Measurements from ENCODE around the gene GPR152. TPM values are rescaled to one million over a fixed set of nuclear protein-coding genes. Genes with fewer than 3 reads are reported as not detected.
A peak's percentile ranks its signal among the peaks of the same experiment; 100 is the strongest.
"Not testable (repeated sequence)": the region's sequence is repeated elsewhere in the genome, so short reads cannot be mapped to it uniquely, and the experiment has no call there.

GPR152 gene
- polyA plus RNA-seq, 3 donors from 2014 or later, result 0.23 to 2.5 TPM; not detected in 1

GRCh38 chr11:67465530-67465929 is 13.0 kb upstream of the GPR152 start:
- not testable (repeated sequence) for DNase-seq; H3K27me3 Mint-ChIP-seq (ENCODE audit: low read depth in 3 of 3); H3K36me3 Mint-ChIP-seq; H3K9me3 Mint-ChIP-seq
- Mint-ChIP-seq H3K27ac (peak overlapping the region; percentile 76 to 93 (median 90)), H3K4me3 (peak overlapping the region; percentile 77 to 88 (median 82)), H3K4me1 (peaks cover 25 to 31% of the 10 kb centered on the region in 2 donors)

DNA sequence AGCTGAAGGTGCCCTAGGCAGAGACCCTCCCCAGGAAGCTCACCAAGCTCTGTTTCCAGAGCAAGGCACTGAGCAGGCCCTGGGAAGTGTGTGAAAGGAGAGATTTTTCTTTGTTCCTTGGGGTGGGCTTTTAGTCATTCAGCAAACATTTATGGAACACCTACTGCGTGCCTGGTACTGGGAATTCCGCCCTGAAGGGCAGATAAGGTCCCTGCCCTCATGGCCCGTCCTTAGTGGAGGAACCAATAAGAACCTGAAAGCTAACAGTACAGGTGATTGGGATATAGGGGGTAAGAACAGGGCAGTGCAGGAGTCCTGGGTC is 12.6 kb upstream of the GPR152 start:
- no peaks in the 10 kb centered on the region for H3K36me3 Mint-ChIP-seq
- peaks cover 0 to 9% (median 0%) of the 10 kb centered on the region in 3 donors for H3K27me3 Mint-ChIP-seq (ENCODE audit: low read depth in 3 of 3)
- H3K4me1 Mint-ChIP-seq, result peaks cover 25 to 31% of the 10 kb centered on the region in 2 donors
- DNase-seq, result no peak
- H3K9me3 Mint-ChIP-seq, result no peaks in the 10 kb centered on the region
- peak overlapping the region; percentile 77 to 88 (median 82) for H3K4me3 Mint-ChIP-seq
- H3K27ac Mint-ChIP-seq, result peak overlapping the region; percentile 76 to 93 (median 90)

- Mint-ChIP-seq H3K36me3 (peaks cover 0 to 3% (median 0%) of the 10 kb centered on the region in 3 donors), H3K4me1 (peaks cover 24 to 31% of the 10 kb centered on the region in 2 donors), H3K9me3 (no peaks in the 10 kb centered on the region), H3K27ac (peak overlapping the region; percentile 76 to 92 (median 86)), H3K4me3 (peak overlapping the region; percentile 77 to 88 (median 82)), H3K27me3 (ENCODE audit: low read depth in 3 of 3) (peaks cover 0 to 9% (median 0%) of the 10 kb centered on the region in 3 donors)
- DNase-seq, result peak; percentile 92 to 95 (median 94)
Observed at GRCh38 chr11:67464411-67465188, 12.1 kb upstream of the GPR152 start.

- no peak for DNase-seq
- peak overlapping the region; percentile 76 to 92 (median 85) for H3K27ac Mint-ChIP-seq
- H3K4me1 Mint-ChIP-seq, result peaks cover 19 to 28% of the 10 kb centered on the region in 2 donors
- no peaks in the 10 kb centered on the region for H3K9me3 Mint-ChIP-seq
- peaks cover 0 to 3% (median 0%) of the 10 kb centered on the region in 3 donors for H3K36me3 Mint-ChIP-seq
- H3K4me3 Mint-ChIP-seq, result peak overlapping the region; percentile 77 to 88 (median 82)
- H3K27me3 Mint-ChIP-seq (ENCODE audit: low read depth in 3 of 3), result peaks cover 0 to 9% (median 0%) of the 10 kb centered on the region in 3 donors
Observed at GRCh38 chr11:67463680-67464410, 11.3 kb upstream of the GPR152 start.

- Mint-ChIP-seq H3K36me3 (peaks cover 0 to 3% (median 0%) of the 10 kb centered on the region in 3 donors), H3K27me3 (ENCODE audit: low read depth in 3 of 3) (peaks cover 0 to 10% (median 0%) of the 10 kb centered on the region in 3 donors), H3K4me3 (peak overlapping the region in 1 of 5 donors; percentile 6), H3K27ac (peak overlapping the region in 2 of 6 donors; percentile 49 to 57), H3K4me1 (peaks cover 15 to 24% of the 10 kb centered on the region in 2 donors), H3K9me3 (no peaks in the 10 kb centered on the region)
- DNase-seq, result no peak
Observed at GRCh38 chr11:67463186-67463585, 10.7 kb upstream of the GPR152 start.

- Mint-ChIP-seq H3K9me3 (no peaks in the 10 kb centered on the region), H3K4me3 (no peak overlapping the region), H3K36me3 (peaks cover 0 to 3% (median 0%) of the 10 kb centered on the region in 3 donors), H3K27me3 (ENCODE audit: low read depth in 3 of 3) (peaks cover 0 to 3% (median 2%) of the 10 kb centered on the region in 3 donors), H3K27ac (no peak overlapping the region), H3K4me1 (peaks cover 0 to 2% of the 10 kb centered on the region in 2 donors)
- DNase-seq, result no peak
Observed at GRCh38 chr11:67458266-67458665, 5.7 kb upstream of the GPR152 start.

GRCh38 chr11:67457453-67457852 is 4.9 kb upstream of the GPR152 start:
- no peaks in the 10 kb centered on the region for H3K4me1 Mint-ChIP-seq
- H3K36me3 Mint-ChIP-seq, result peaks cover 0 to 3% (median 0%) of the 10 kb centered on the region in 3 donors
- H3K9me3 Mint-ChIP-seq, result no peaks in the 10 kb centered on the region
- peaks cover 0 to 5% (median 3%) of the 10 kb centered on the region in 3 donors for H3K27me3 Mint-ChIP-seq (ENCODE audit: low read depth in 3 of 3)
- H3K4me3 Mint-ChIP-seq, result no peak overlapping the region
- no peak overlapping the region for H3K27ac Mint-ChIP-seq
- DNase-seq, result no peak

- Mint-ChIP-seq H3K27me3 (ENCODE audit: low read depth in 3 of 3) (peaks cover 2 to 10% (median 7%) of the 10 kb centered on the region in 3 donors), H3K36me3 (peaks cover 0 to 3% (median 0%) of the 10 kb centered on the region in 3 donors), H3K9me3 (no peaks in the 10 kb centered on the region), H3K4me3 (no peak overlapping the region), H3K27ac (no peak overlapping the region), H3K4me1 (no peaks in the 10 kb centered on the region)
- DNase-seq, result no peak
Observed at GRCh38 chr11:67456068-67456705, 3.7 kb upstream of the GPR152 start.

- Mint-ChIP-seq H3K36me3 (peaks cover 0 to 3% (median 0%) of the 10 kb centered on the region in 3 donors), H3K27ac (no peak within 1 kb of the TSS), H3K27me3 (ENCODE audit: low read depth in 3 of 3) (peaks cover 2 to 11% (median 8%) of the 10 kb centered on the region in 3 donors), H3K4me3 (no peak within 1 kb of the TSS), H3K9me3 (no peaks in the 10 kb centered on the region), H3K4me1 (no peaks in the 10 kb centered on the region)
- DNase-seq, result no peak
Observed at GRCh38 chr11:67455054-67455453, 2.5 kb upstream of the GPR152 start, which contains the start of gene CABP4. CABP4 (plus strand) TSS chr11:67455354; CDS start chr11:67455424, 70 bp downstream.

DNA sequence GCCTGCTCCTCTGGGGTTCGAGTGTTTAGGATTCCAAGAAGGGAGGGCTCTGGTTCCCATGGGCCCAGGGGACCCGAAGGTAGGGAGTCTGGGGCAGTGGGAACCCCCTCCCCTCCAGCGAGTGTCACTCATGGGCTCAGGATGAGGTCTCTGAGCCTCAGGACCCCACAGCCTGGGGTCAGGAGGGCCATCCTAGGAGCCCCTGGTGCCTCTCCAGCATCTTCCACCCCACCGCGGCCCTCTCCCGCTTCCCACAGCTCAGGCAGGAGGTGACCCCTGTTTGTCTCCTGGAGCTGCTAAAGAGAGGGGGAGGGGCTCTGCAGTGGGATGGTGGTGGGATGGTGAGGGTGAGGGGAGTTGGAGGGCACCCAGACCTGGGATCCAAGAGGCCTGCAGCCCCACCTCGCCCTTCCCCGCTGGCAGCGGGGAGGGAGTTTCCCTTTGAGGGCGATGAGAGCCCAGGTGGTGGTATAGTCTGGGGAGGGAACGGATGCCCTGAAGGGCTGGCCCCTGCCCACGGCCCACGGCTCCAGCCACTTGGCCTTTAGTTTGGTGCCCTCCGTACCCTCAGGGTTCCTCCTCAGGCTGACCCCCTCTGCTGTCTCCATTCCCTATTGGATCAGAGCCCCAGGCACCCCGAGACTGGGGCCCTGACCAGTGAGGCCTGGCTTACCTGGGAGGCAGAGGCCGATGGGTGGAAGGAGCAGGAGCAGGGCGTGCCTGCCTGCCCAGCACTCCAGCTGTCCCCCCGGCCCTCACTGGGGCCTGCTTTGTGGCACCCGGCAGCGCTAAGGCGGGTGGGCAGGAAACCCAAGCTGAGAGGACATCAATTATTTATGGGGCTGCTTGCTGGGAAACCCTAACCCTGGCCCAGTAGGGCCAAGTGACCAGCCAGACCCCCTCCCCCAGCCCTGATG is 1.5 kb upstream of the GPR152 start:
- no peaks in the 10 kb centered on the region for H3K36me3 Mint-ChIP-seq
- no peak overlapping the region for H3K4me3 Mint-ChIP-seq
- H3K27ac Mint-ChIP-seq, result no peak overlapping the region
- H3K9me3 Mint-ChIP-seq, result no peaks in the 10 kb centered on the region
- peaks cover 0 to 3% of the 10 kb centered on the region in 2 donors for H3K4me1 Mint-ChIP-seq
- DNase-seq, result no peak
- peaks cover 2 to 12% (median 8%) of the 10 kb centered on the region in 3 donors for H3K27me3 Mint-ChIP-seq (ENCODE audit: low read depth in 3 of 3)

DNA sequence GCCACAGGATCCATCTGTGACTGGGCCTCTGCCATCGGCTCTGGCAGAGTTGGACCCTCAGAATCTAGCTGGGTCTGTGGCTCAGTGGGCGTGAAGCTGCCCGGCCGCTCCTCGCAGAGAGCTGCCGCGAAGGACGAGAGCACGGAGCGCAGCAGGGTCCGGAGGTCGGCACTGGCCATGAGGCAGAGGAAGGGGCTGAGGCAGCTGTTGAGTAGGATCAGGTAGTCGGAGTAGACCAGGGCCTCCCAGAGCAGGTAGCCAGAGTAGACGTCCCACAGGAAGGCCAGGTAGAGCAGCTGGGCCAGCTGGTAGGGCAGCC is 912 bp downstream of the GPR152 start:
- Mint-ChIP-seq H3K4me1 (peaks cover 1 to 11% of the 10 kb centered on the region in 2 donors), H3K27me3 (ENCODE audit: low read depth in 3 of 3) (peaks cover 2 to 13% (median 6%) of the 10 kb centered on the region in 3 donors), H3K9me3 (no peaks in the 10 kb centered on the region), H3K36me3 (no peaks in the 10 kb centered on the region), H3K4me3 (no peak overlapping the region), H3K27ac (no peak overlapping the region)
- DNase-seq, result no peak

GRCh38 chr11:67450796-67451657 is 1.5 kb downstream of the GPR152 start:
- peaks cover 7 to 16% of the 10 kb centered on the region in 2 donors for H3K4me1 Mint-ChIP-seq
- H3K27ac Mint-ChIP-seq, result no peak overlapping the region
- H3K4me3 Mint-ChIP-seq, result no peak overlapping the region
- H3K27me3 Mint-ChIP-seq (ENCODE audit: low read depth in 3 of 3), result peaks cover 2 to 13% (median 6%) of the 10 kb centered on the region in 3 donors
- no peaks in the 10 kb centered on the region for H3K36me3 Mint-ChIP-seq
- DNase-seq, result no peak
- no peaks in the 10 kb centered on the region for H3K9me3 Mint-ChIP-seq
